GM12873 (cell line): ENCODE measurements around the gene UNC5B.

Source experiments
- CTCF ChIP-seq: IDR thresholded peaks from 2 replicates; pipeline ENCODE4 v1.5.1; 2012; ENCODE audit warnings: low read depth, mild to moderate bottlenecking, moderate library complexity, low read length, control low read depth; ENCODE audit not compliant: insufficient read depth; ENCODE audit errors: missing control alignments

Gene UNC5B

GRCh38 chr10:71197955-71198354 is 14.4 kb upstream of the UNC5B start:
- no peak for TF ChIP-seq CTCF

- no peak for TF ChIP-seq CTCF
These were observed 10.5 kb upstream of the UNC5B start for GRCh38 chr10:71201849-71202248.

DNA sequence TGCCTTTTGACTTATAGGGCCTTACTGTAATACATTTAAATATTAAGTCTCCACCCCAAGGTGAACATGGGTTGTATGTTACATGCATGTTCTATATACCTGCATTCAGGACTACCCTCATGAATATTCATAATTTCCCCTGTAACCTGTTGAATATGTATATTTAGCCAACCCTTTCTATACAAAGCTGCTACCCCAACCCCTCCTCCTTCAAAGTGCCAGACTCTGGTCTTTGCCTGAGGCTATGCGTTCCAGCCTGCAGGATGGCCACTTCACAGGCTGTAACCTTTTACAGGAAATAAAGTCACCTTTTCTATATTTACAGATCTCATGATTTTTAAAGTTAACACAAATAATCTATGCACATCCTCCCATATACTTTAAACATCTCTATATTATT is 10.1 kb upstream of the UNC5B start:
- no peak for TF ChIP-seq CTCF

DNA sequence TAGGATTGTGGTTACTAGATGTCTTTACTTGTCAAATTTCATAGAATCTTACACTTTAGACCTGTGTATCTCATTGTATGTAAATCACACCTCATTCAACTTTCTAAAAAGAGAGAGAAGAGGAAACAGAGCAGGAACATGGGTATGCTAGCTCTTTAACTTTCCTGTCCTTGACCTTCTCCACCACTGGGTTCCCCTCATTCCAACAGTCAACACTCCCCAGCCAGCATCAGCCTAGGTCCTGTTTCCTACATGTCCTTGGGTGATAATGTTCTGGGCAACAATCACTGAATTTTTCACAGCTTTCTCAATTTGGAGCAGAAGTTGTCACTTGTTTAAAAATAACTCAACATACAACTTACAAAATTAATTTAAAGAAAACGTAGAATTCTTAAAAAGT is 9.2 kb upstream of the UNC5B start:
- TF ChIP-seq CTCF, result no peak

GRCh38 chr10:71203716-71204115 is 8.7 kb upstream of the UNC5B start:
- TF ChIP-seq CTCF, result no peak

GRCh38 chr10:71204746-71205145 is 7.6 kb upstream of the UNC5B start:
- no peak for TF ChIP-seq CTCF

- no peak for TF ChIP-seq CTCF
These were observed 6.9 kb upstream of the UNC5B start for GRCh38 chr10:71205468-71205867.

DNA sequence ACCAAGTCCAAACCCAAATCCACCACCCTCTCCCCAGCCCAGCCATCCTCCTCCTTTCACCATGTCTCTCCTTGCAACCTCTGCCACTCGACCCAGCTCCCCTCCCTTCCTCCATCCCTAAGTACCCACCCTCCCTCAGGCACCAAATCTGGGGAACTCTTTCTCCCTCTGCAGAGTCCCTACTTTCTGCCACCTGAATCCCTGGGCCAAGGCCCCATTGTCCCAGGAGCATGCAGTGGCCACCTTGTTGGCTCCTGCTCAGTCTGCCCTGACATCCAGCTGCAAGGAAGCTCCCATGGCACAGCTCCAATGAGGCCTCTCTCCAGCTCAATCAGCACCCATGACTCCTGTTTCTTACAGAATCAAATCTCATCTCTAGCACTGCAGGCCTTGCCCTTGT is 5.5 kb upstream of the UNC5B start:
- TF ChIP-seq CTCF, result no peak
